ENCODE results near the gene TNFRSF8.

- no peak for TF ChIP-seq CTCF (conservative IDR thresholded peaks at IDR 0.05; ENCODE audit: low read depth, low read length)
- no peak for TF ChIP-seq EZH2phosphoT487 (IDR thresholded peaks at IDR 0.05; ENCODE audit: borderline replicate concordance, low read length)
Measured at GRCh38 chr1:12142141-12142823, 79.2 kb downstream of the TNFRSF8 start.
